Upper lobe of left lung (tissue), 4 donors: Measurements from ENCODE around the gene OPA3.

Experiments used
- POLR2A ChIP-seq, 4 donors: fragments of 450-650 bp; IDR thresholded peaks; one replicate each; pipeline ENCODE4 v1.5.1; 2016 to 2017; ENCODE audit warnings: antibody characterized with exemption in 4 of 4, mild to moderate bottlenecking in 2 of 4
- POLR2AphosphoS5 ChIP-seq, 2 donors: sonication (generic); formaldehyde crosslinking; IDR thresholded peaks; one replicate each; pipeline ENCODE4 v1.5.1; 2017; ENCODE audit warnings: antibody characterized with exemption in 2 of 2
- TF ChIP-seq, protein P1 (sequence below), 6 experiments: fragments of 450-650 bp in 4 of 6; fragments of 200-600 bp in 2 of 6; sonication (generic) in 2 of 6; IDR thresholded peaks; one replicate each; pipeline ENCODE4 v1.5.1; 2016 to 2019; ENCODE audit warnings: antibody characterized with exemption in 6 of 6

DNA sequence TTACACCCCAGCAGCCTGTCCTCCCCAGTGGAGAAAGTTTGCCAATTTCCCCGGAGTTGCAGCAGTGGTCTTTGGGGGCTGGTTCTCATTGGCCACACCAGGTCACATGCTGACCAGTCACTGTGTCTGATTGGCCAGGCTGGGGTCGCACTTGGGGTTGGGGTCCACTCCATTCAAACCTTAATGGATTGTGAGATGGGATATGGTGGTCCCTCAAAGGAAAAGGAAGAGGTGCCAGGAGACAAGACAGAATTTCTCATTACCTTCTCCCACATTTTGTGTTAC, 82.9 kb downstream of the OPA3 start:
- TF ChIP-seq, protein P1, sequence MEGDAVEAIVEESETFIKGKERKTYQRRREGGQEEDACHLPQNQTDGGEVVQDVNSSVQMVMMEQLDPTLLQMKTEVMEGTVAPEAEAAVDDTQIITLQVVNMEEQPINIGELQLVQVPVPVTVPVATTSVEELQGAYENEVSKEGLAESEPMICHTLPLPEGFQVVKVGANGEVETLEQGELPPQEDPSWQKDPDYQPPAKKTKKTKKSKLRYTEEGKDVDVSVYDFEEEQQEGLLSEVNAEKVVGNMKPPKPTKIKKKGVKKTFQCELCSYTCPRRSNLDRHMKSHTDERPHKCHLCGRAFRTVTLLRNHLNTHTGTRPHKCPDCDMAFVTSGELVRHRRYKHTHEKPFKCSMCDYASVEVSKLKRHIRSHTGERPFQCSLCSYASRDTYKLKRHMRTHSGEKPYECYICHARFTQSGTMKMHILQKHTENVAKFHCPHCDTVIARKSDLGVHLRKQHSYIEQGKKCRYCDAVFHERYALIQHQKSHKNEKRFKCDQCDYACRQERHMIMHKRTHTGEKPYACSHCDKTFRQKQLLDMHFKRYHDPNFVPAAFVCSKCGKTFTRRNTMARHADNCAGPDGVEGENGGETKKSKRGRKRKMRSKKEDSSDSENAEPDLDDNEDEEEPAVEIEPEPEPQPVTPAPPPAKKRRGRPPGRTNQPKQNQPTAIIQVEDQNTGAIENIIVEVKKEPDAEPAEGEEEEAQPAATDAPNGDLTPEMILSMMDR (IDR thresholded peaks at IDR 0.05): no peak
- no peak for TF ChIP-seq POLR2AphosphoS5 (IDR thresholded peaks at IDR 0.05)
- TF ChIP-seq POLR2A (IDR thresholded peaks at IDR 0.05): no peak
